OCI-LY7 (cell line): ENCODE measurements around the gene TBX15. TPM values are rescaled to one million over a fixed set of nuclear protein-coding genes. Genes with fewer than 3 reads are reported as not detected.

Source experiments
- BruUV-seq: library from RNA; stranded (reverse); fragments of 400-500 nt; replicated peaks from 2 replicates; lab custom pipeline; 2021; lab: Mats Ljungman, UMichigan
- CTCF ChIA-PET: fragments of 300-600 bp; sonication (Branson Sonifier 250); formaldehyde crosslinking; loops from one replicate; lab custom pipeline; 2022; ENCODE audit warnings: antibody characterized with exemption; ENCODE audit not compliant: unreplicated experiment; lab: Charles Lee
- POLR2A ChIA-PET: fragments of 300-600 bp; sonication (Branson Sonifier 250); formaldehyde crosslinking; loops from one replicate; lab custom pipeline; 2022; ENCODE audit warnings: antibody characterized with exemption; lab: Charles Lee
- DNase-seq: peaks from one replicate; pipeline ENCODE4 v3.0.0-alpha.2; 2015; ENCODE audit warnings: low spot score
- H2AFZ ChIP-seq: fragments of 200-600 bp; sonication (generic), shearing (Covaris generic); 2 replicates; pipeline ENCODE4 v1.6.1; 2014; ENCODE audit warnings: mild to moderate bottlenecking, antibody characterized with exemption, low read length, moderate library complexity
- H3K27ac ChIP-seq: fragments of 200-600 bp; sonication (generic); 2 replicates; pipeline ENCODE4 v1.5.1; 2014; ENCODE audit warnings: mixed run types, low read depth, mild to moderate bottlenecking, moderate library complexity, low read length, inconsistent platforms; ENCODE audit not compliant: poor library complexity, severe bottlenecking
- H3K36me3 ChIP-seq: fragments of 200-600 bp; sonication (generic); 2 replicates; pipeline ENCODE4 v1.6.1; 2014; ENCODE audit warnings: mild to moderate bottlenecking, antibody characterized with exemption, low read length, moderate library complexity, mixed read lengths; ENCODE audit not compliant: insufficient read depth
- H3K4me1 ChIP-seq: fragments of 200-600 bp; sonication (generic); 2 replicates; pipeline ENCODE4 v1.5.1; 2014; ENCODE audit warnings: mild to moderate bottlenecking, low read length; ENCODE audit not compliant: insufficient read depth, poor library complexity, severe bottlenecking
- H3K4me2 ChIP-seq: fragments of 200-600 bp; sonication (generic); 2 replicates; pipeline ENCODE4 v1.6.1; 2014; ENCODE audit warnings: mild to moderate bottlenecking, low read length
- H3K4me3 ChIP-seq: fragments of 200-600 bp; sonication (generic); 2 replicates; pipeline ENCODE4 v1.5.1; 2014; ENCODE audit warnings: mild to moderate bottlenecking, low read depth, low read length; ENCODE audit not compliant: poor library complexity, severe bottlenecking
- H3K79me2 ChIP-seq: fragments of 200-600 bp; sonication (generic); 2 replicates; pipeline ENCODE4 v1.6.1; 2016; ENCODE audit warnings: low read depth, mild to moderate bottlenecking, low read length, moderate library complexity, mixed read lengths; ENCODE audit not compliant: insufficient read depth
- H3K9me2 ChIP-seq: fragments of 200-600 bp; sonication (generic); 2 replicates; pipeline ENCODE4 v1.6.1; 2016; ENCODE audit warnings: mild to moderate bottlenecking, low read length, mixed read lengths; ENCODE audit not compliant: insufficient read depth
- H3K9me3 ChIP-seq: fragments of 200-600 bp; sonication (generic); 2 replicates; pipeline ENCODE4 v1.6.1; 2014; ENCODE audit warnings: mild to moderate bottlenecking, mixed run types, low read length, mixed read lengths
- H4K20me1 ChIP-seq: fragments of 200-600 bp; sonication (generic); 2 replicates; pipeline ENCODE4 v1.6.1; 2014; ENCODE audit warnings: mild to moderate bottlenecking, antibody characterized with exemption, low read length, moderate library complexity, mixed read lengths; ENCODE audit not compliant: insufficient read depth
- CTCF ChIP-seq: fragments of 200-600 bp; sonication (generic); conservative IDR thresholded peaks from 2 replicates; pipeline ENCODE4 v1.5.1; 2014; ENCODE audit warnings: mild to moderate bottlenecking, antibody characterized with exemption, low read length, moderate library complexity, mixed read lengths
- EZH2phosphoT487 ChIP-seq: fragments of 200-600 bp; sonication (generic); IDR thresholded peaks from 2 replicates; pipeline ENCODE4 v1.6.1; 2018; ENCODE audit warnings: low read depth, borderline replicate concordance, mild to moderate bottlenecking, mixed run types, antibody characterized with exemption, low read length, moderate library complexity, mixed read lengths
- intact Hi-C: fragments of 100-400 bp; cut with micrococcal nuclease; formaldehyde crosslinking; loops from one replicate; pipeline ENCODE4 v1.10.0; 2022; ENCODE audit not compliant: unreplicated experiment
- small RNA-seq: library from RNA; depleted of rRNA; stranded (forward); fragments of <200 nt; gene quantifications from one replicate; pipeline ENCODE3, GENCODE V24; 2014
- total RNA-seq, 2 experiments: library from RNA; depleted of rRNA in 1 of 2; stranded (reverse); fragments of >200 nt in 1 of 2; shearing (Covaris generic) in 1 of 2; gene quantifications; 2 replicates each; pipeline ENCODE4 v1.2.3, GENCODE V29; 2014 to 2022

Gene TBX15
- total RNA-seq, 2 experiments from 2014 or later: 0.22 TPM; not detected in 1

GRCh38 chr1:118841521-118841920 lies 146.6 kb downstream of the TBX15 start:
- H4K20me1 ChIP-seq: no peaks in the 10 kb centered on the region
- no TSS peak for BruUV-seq
- ChIA-PET POLR2A (interaction anchor here (0.6 kb wide), 1 partner anchor 409 kb away, joined by 3 read pairs; no protein-coding TSS in a partner anchor), CTCF (interaction anchor here (0.7 kb wide), 1 partner anchor 1693 kb away, joined by 3 read pairs; no protein-coding TSS in a partner anchor)
- no peak overlapping the region for H3K27ac ChIP-seq
- TF ChIP-seq CTCF: no peak
- no peak for TF ChIP-seq EZH2phosphoT487
- H3K4me2 ChIP-seq: no peak overlapping the region
- no peaks in the 10 kb centered on the region for H3K36me3 ChIP-seq
- intact Hi-C loops: no loop called here
- H2AFZ ChIP-seq: no peak overlapping the region
- H3K4me3 ChIP-seq: no peak overlapping the region
- no peaks in the 10 kb centered on the region for H3K4me1 ChIP-seq
- no peaks in the 10 kb centered on the region for H3K9me3 ChIP-seq
- no peaks in the 10 kb centered on the region for H3K79me2 ChIP-seq
- no peaks in the 10 kb centered on the region for H3K9me2 ChIP-seq
- DNase-seq: no peak

Small RNAs within 50 kb of the gene (small RNA-seq; reads per million reads assigned to genes)
- gene AL139420.2: not detected

Other genes starting within 250 kb of the TBX15 start
- 8.9 and 11.0 TPM in 2 replicates for gene WARS2, start 152.3 kb upstream of the TBX15 start, total RNA-seq (2014; rRNA removed; shearing (Covaris generic))
- gene WARS2, start 152.3 kb upstream of the TBX15 start, total RNA-seq (2022): 7.0 and 9.1 TPM in 2 replicates